NCI-H128 (cell line): ENCODE data around the gene SPATS2L.
"Not testable (repeated sequence)": the region's sequence is repeated elsewhere in the genome, so short reads cannot be mapped to it uniquely, and the experiment has no call there.

Experiments
- DNase-seq: peaks from one replicate; lab custom pipeline; 2025; ENCODE audit not compliant: unreplicated experiment; lab: John Stamatoyannopoulos, UW

The SPATS2L gene

GRCh38 chr2:200319548-200320337, 13.2 kb downstream of the SPATS2L start:
- DNase-seq = no peak

DNA sequence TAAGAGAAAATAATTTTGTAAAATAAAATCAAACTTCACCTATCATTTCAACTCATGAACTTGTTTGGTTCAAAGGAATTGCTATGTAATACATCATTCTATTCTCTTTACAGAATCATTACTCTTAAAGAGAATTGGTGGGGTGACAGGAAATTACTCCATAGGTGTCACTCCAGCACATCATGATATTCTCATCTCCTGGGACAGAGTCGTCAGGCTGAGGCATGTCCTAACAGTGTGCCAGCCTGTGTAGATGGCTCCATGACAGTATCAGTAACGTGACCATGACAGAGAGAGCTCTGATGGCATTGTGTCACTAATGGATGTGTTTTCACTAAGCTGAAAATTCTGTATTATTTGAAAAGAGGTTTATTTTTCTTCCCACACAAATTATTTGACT, 13.9 kb downstream of the SPATS2L start:
- no peak for DNase-seq

DNA sequence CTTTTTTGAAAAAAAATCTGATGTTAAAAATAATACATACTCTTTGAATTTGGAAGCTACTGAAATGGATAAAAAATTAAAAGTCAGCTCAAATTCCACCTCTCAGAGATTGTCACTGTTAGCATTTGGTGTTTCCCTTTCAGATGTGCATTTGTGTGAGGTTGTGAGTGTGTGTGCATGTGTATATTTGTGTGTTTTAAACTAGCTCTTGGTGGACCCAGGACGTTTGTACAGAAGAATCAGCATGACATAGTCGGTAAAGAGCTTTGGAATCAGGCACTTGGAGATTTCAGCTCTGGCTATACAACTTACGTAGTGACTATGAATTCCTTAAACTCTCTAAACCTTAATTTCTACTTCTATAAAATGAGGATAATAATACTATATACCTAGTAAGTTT, 14.5 kb downstream of the SPATS2L start:
- no peak for DNase-seq

- DNase-seq = no peak
These were observed 15.5 kb downstream of the SPATS2L start for GRCh38 chr2:200321780-200322534.

GRCh38 chr2:200322607-200323006, 16.1 kb downstream of the SPATS2L start:
- no peak for DNase-seq

- DNase-seq = no peak
These were observed 17.9 kb downstream of the SPATS2L start for GRCh38 chr2:200324362-200324761.

- no peak for DNase-seq
These were observed 22.9 kb downstream of the SPATS2L start for GRCh38 chr2:200329384-200329783.

DNA sequence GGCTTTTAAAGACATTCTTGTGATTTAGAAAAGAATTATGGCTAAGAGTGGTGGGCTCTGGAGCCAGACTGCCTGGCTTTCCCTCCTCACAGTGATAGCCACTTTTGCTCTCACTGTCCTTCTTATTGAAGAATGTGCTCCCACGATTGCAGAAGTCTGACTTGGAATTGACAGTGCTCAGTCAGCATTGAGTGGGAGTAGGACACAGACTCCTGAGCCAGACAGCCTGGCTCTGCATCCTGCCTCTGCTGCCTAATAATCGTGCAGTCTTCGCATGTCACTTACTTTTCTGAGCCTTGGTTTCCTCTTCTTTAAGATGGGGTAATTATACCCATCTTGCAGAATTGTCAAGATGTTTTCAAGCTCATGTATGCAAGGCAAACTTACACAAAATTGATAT, 23.3 kb downstream of the SPATS2L start:
- DNase-seq = no peak

GRCh38 chr2:200330351-200331060, 24.0 kb downstream of the SPATS2L start:
- DNase-seq = no peak

GRCh38 chr2:200331061-200331400, 24.5 kb downstream of the SPATS2L start:
- no peak for DNase-seq

- DNase-seq = no peak
These were observed 29.2 kb downstream of the SPATS2L start for GRCh38 chr2:200335657-200336056.

- DNase-seq = no peak
These were observed 30.6 kb downstream of the SPATS2L start for GRCh38 chr2:200336980-200337615.

- DNase-seq = no peak
These were observed 31.1 kb downstream of the SPATS2L start for GRCh38 chr2:200337621-200338020.

DNA sequence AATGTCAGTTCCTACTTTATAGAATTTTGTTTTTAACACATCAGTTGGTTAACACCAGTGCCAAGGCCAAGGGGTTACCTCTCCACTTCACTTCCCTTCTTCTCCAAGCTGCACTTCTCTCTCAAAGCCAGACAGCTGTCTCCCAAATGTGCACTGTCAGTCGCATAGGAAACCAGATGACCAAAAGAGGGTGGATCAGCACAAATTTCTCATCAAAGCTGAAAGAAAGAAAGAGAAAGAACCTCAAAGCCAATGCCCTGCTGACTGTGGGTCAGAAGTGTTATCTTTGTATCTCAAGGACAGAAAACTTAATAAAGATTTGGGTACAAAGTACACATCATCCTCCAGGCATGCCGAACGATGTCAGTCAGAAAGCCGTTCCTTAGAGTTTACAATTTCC, 32.2 kb downstream of the SPATS2L start:
- no peak for DNase-seq

- DNase-seq = no peak
These were observed 34.2 kb downstream of the SPATS2L start for GRCh38 chr2:200340508-200341224.

DNA sequence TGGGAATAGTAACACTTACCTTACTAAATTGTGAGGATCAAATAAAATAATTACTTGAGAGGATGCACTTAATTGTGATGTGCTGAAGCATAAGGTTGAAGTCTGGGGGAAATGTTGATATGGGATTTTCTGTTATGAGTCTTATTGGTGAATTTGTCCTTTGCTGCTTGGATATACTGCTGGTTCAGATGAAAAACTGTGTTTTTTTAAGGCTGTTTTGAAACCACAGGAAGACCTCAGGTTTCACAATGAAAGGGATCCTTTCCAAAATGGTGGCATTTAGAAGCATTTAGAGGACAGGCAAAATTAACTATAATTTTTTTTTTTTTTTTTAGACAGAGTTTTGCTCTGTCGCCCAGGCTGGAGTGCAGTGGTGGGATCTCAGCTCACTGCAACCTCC, 34.9 kb downstream of the SPATS2L start:
- no peak for DNase-seq

DNA sequence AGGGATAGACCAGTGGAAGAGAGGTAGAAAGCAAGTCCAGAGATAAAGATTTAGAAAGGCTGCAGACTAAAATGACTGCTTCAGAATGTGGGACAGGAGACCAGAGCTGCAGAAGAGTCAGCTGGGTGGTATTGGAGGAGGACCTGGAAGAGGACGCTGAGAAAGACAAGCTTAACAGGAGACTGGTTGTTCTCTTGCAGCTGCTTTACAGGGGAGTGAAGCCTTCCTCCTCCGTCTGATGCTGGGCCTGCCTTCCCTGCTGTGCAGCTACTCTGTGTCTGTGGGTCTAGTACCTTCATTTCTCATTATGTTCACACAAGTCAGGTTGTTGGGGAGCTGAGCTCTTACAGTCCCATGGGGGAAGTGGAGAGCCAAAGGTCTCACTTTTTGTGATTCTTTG, 35.7 kb downstream of the SPATS2L start:
- DNase-seq = no peak

- DNase-seq = no peak
These were observed 36.2 kb downstream of the SPATS2L start for GRCh38 chr2:200342654-200343053.

DNA sequence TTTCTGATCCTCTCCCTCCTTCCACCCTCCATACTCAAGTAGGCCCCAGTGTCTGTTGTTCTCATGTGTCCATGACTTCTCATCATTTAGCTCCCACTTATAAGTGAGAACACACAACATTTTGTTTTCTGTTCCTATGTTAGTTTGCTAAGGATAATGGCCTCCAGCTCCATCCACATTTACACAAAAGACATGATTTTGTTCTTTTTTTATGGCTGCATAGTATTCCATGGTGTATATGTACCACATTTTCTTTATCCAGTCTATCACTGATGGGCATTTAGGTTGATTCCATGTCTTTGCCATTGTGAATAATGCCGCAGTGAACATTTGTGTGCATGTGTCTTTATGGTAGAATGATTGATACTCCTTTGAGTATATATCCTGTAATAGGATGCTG, 37.7 kb downstream of the SPATS2L start:
- DNase-seq = not testable (repeated sequence)

DNA sequence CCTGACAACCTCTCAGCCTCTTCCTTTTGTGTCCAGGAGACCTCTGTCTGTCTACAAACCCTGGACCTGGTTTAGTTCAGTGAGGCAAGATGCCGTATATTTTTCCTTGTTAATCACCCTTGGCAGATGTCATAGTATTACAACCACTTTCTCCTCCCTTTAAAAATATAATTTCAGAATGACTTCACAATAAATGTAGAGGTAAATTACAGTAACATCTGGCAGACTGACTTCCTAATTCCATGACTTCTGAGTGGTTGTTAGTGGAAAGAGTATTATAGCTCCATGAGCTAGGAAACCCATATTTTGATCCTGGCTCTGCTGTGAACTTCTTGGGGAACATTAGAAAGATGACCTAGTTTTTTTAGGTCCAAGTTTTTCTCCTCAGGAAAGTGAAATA, 39.5 kb downstream of the SPATS2L start:
- DNase-seq = no peak

DNA sequence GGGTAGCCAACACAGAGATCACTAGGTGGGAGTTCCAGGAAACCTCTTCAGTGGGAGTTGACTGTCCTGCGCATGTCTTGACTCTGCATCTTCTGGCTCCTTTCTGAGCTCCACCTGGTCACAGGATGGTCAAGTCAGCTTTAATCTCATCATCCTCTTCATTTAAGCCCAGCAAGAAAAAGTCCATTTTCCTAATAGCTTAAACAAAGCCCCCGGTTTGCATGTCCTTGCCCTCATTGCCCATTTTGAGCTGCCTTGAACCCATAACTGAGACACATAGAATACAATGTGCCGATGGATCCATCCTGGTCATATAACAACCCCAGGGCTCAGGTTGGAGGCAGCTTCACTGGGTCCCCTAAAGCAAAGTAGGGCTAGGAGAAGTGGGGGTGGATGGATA, 40.8 kb downstream of the SPATS2L start:
- no peak for DNase-seq
